Fibroblast of the conjunctiva (primary cell): Measurements from ENCODE around the gene INPP1.

Source experiments
- DNase-seq: peaks from one replicate; pipeline ENCODE4 v3.0.0-alpha.2; 2010; ENCODE audit warnings: low read depth

Gene INPP1

DNA sequence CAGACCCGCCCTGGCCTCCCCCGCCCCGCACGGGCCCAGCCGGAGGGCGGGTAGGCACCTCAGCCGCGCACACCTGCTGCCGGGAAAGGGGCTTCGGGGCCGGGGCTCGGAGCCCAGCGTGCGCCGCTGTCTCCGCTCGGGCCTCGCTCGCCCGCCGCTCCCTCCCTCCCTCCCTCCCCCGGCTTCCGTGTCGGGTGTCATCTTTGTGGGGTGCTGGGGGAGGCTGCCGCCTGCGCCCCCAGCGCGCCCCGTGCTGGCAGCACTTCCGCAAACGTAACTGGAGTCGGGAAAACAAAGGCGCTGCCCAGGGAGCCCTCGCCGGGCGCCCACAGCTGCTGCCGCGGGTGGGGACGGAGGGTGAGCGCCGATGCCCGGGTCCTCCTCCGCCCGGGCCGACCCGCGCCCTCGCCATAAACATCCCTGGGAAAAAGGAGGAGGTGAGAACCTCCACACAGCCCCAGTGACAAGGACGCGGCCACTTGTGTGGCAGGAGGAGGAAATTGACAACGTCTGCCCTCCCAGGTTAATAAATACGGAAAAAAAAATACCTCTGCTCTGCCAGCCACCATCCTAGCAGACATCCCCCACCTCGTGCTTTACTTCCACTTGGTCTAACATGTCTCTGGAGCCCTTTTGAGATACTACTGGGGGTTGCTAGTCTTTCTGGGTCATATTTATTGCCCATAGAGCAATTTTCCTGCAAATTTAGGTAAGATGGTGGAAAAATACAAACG, 65.3 kb downstream of the INPP1 start:
- DNase-seq: no peak

DNA sequence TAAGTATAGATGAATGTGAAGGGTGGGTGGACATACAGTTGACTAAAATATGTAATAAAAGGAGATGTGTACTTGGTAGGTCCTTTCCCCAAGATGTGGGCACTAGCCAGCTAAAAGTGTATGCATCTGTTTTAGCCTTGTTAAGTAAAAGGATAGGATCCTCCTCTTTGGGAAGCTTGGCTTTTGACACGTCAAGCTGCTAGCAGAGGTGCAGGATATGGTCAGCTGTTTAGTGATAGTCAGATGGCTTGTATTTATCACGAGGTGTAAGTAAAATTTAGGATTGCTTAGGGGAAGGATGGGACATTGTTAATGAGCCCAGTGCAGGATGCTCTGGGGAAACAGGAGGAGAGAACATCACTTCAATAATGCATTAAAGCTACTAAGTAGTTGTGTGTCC, 66.2 kb downstream of the INPP1 start:
- no peak for DNase-seq

- no peak for DNase-seq
Observed at GRCh38 chr2:190410166-190410565, 66.8 kb downstream of the INPP1 start.

GRCh38 chr2:190412966-190413365, 69.6 kb downstream of the INPP1 start:
- no peak for DNase-seq

DNA sequence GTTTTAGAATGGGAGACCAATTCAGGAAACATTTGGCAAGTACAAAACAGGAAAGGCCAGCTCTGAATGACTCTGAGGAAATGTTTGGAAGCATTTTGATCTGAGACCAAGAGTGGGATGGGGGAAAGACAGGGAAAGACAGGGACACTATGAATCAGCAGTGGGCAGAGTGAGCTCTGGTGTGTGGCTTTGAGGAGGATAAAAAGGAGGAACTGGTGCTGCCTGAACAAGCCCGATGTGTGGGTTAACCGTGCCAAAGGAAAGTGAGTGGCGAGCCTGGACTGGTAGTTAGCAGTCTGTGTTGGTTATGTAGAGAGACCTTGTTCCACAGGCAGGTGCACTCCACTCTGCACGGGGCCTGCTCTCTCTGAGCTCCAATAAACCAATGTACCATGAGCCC, 70.0 kb downstream of the INPP1 start:
- no peak for DNase-seq

DNA sequence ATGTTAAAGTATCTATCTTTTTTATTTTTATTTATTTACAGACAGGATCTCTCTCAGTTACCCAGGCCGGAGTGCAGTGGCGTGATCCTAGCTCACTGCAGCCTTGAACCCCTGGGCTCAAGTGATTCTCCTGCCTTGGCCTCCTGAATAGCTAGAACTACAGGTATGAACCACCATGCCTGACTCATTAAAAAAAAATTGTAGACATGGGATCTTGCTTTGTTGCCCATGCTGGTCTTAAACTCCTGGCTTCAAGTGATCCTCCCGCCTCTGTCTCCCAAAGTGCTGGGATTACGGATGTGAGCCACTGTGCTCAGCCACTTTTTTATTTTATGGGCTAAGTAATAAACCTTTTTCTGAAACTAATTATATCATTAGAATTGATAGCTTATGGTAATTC, 71.9 kb downstream of the INPP1 start:
- no peak for DNase-seq

- DNase-seq: no peak
Observed at GRCh38 chr2:190415794-190416775, 72.7 kb downstream of the INPP1 start.

DNA sequence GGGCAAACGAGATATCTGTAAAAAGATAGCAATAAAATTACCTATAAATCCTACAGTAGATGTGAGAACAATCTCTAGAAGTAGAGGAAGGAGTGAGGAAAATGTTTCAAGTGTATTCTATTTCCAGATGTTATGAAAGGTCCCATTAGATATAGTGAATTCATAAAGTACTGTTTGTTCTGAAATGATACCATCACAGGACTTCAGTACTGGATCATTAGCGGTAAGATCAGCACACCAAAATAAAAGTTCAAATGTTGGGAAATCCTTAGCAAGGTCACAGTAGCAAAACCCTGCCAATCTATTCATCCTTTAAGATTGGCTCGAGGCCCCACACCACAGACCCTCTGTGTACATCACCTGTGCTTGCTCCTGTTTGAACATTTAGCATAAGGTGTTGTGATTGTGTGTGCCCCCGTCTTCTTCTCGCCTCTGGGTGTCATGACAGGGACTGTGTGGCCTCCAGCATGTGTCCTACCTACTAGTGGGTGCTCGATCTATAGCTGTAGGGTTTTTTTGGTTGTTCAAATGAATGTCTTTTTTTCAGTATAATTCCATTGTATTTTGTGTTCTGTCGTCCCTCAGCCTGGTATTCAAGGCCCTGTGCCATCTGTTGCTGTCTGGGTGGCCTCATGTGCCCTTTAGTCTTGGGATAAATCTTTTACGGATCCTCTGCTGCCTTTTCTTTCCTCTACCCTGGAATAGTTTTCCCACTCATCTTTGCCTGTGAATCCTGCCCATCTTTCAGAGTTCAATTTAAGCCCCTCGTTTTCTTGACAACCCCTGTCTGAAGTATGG, 73.9 kb downstream of the INPP1 start:
- DNase-seq: no peak

- no peak for DNase-seq
Observed at GRCh38 chr2:190418727-190419126, 75.3 kb downstream of the INPP1 start.

GRCh38 chr2:190420801-190421200, 77.4 kb downstream of the INPP1 start:
- DNase-seq: no peak
